ENCODE measurements around the gene APCDD1. TPM values are rescaled to one million over a fixed set of nuclear protein-coding genes. Genes with fewer than 3 reads are reported as not detected.
"Not testable (repeated sequence)": the region's sequence is repeated elsewhere in the genome, so short reads cannot be mapped to it uniquely, and the experiment has no call there.

The APCDD1 gene
- total and polyA plus RNA-seq, 2 of the 13 experiments (the other 11 are each of a cell fraction or from before 2014, with no cell fraction given): 2.1 to 8.6 TPM

DNA sequence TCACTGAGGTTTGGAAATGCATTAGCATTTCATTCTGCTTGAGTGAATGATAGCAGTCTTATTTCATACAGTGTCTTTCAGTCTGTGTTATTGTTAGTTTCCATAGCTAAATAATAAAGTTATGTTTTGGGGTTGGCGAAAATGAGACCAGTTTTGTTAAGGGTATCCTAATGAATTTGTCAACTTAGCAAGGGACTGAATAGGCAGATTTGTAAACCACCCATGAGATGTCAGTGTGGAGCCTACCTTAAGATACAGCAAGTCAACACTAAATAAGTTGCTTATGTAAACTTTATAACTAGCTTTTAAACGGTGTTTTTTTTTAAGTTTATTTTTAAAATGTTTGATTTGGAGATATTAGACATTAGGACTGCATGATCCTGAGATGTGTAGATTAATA, 83.3 kb downstream of the APCDD1 start:
- ATAC-seq: no peak
- DNase-seq (ENCODE audit: low spot score): no peak
- BruUV-seq (replicated peaks): no TSS peak
- no peaks in the 10 kb centered on the region for H3K27me3 ChIP-seq (ENCODE audit: control insufficient read depth in 1 of 2, insufficient read depth in 2 of 2, low read length in 2 of 2)
- H2AFZ ChIP-seq (ENCODE audit: low read length): no peak overlapping the region
- H3K27ac ChIP-seq (ENCODE audit: extremely low read length, insufficient read depth, low read length): no peak overlapping the region
- no peak for TF ChIP-seq NR2F1 (CRISPR knock-in tag; IDR thresholded peaks at IDR 0.05)
- no peak for TF ChIP-seq TOE1 (CRISPR knock-in tag; IDR thresholded peaks at IDR 0.05)
- H3K9ac ChIP-seq (ENCODE audit: insufficient read depth, low read depth, low read length): no peak overlapping the region
- 93% methylated on average over 2 of the region's 2 CpGs for WGBS (ENCODE audit: low lambda C conversion rate)
- POLR2A ChIA-PET: no interaction called here
- H3K4me3 ChIP-seq (replicated peaks in 1 of 3; ENCODE audit: insufficient read depth in 1 of 3, low read depth in 2 of 3, low read length in 3 of 3): no peak overlapping the region
- no peak for FAIRE-seq
- in situ Hi-C loops (cut with HindIII; ENCODE audit: extremely low pct_ligation_motif_present, low pct_unique_long_range_greater_than_20kb): no loop called here
- peaks cover 7 to 41% of the 10 kb centered on the region in 2 experiments for H3K36me3 ChIP-seq (replicated peaks in 1 of 2; ENCODE audit: control insufficient read depth in 1 of 2, insufficient read depth in 2 of 2, low read length in 2 of 2)
- intact Hi-C loops (cut with micrococcal nuclease; ENCODE audit: unreplicated experiment): no loop called here
- H3K4me2 ChIP-seq (ENCODE audit: low read depth, low read length): no peak overlapping the region
- CTCF ChIA-PET (ENCODE audit: low intra/inter-chr PET ratio, low total read pairs): no interaction called here
- no peaks in the 10 kb centered on the region; the same call in 1 of the 2 replicates for H4K20me1 ChIP-seq (ENCODE audit: insufficient read depth, low read length)
- no peaks in the 10 kb centered on the region for H3K4me1 ChIP-seq (ENCODE audit: insufficient read depth, low read length)
- H3K9me3 ChIP-seq (ENCODE audit: low read length): no peaks in the 10 kb centered on the region
- H3K79me2 ChIP-seq (ENCODE audit: insufficient read depth, low read length): no peaks in the 10 kb centered on the region

DNA sequence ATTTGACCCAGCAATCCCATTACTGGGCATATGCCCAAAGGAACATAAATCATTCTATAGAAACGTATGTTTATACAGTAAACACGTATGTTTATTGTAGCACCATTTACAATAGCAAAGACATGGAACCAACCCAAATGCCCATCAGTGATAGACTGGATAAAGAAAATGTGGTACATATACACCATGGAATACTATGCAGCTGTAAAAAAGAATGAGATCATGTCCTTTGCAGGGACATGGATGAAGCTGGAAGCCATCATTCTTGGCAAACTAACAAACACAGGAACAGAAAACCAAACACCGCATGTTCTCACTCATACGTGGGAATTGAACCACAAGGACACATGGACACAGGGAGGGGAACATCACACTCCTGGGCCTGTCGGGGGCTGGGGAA, 84.7 kb downstream of the APCDD1 start:
- H3K27me3 ChIP-seq (ENCODE audit: control insufficient read depth in 1 of 2, insufficient read depth in 2 of 2, low read length in 2 of 2); H3K9me3 ChIP-seq (ENCODE audit: low read length); H3K4me1 ChIP-seq (ENCODE audit: insufficient read depth, low read length); in situ Hi-C loops (cut with HindIII; ENCODE audit: extremely low pct_ligation_motif_present, low pct_unique_long_range_greater_than_20kb); POLR2A ChIA-PET; FAIRE-seq; ATAC-seq; H3K79me2 ChIP-seq (ENCODE audit: insufficient read depth, low read length); H3K4me2 ChIP-seq (ENCODE audit: low read depth, low read length); H3K27ac ChIP-seq (ENCODE audit: extremely low read length, insufficient read depth, low read length); CTCF ChIA-PET (ENCODE audit: low intra/inter-chr PET ratio, low total read pairs); BruUV-seq (replicated peaks); H4K20me1 ChIP-seq (ENCODE audit: insufficient read depth, low read length); intact Hi-C loops (cut with micrococcal nuclease; ENCODE audit: unreplicated experiment); H2AFZ ChIP-seq (ENCODE audit: low read length); H3K4me3 ChIP-seq (replicated peaks in 1 of 3; ENCODE audit: insufficient read depth in 1 of 3, low read depth in 2 of 3, low read length in 3 of 3); H3K9ac ChIP-seq (ENCODE audit: insufficient read depth, low read depth, low read length); DNase-seq (ENCODE audit: low spot score): not testable (repeated sequence)
- H3K36me3 ChIP-seq (replicated peaks in 1 of 2; ENCODE audit: control insufficient read depth in 1 of 2, insufficient read depth in 2 of 2, low read length in 2 of 2): peaks cover 7 to 41% of the 10 kb centered on the region in 2 experiments
- 95% methylated on average over 5 of the region's 5 CpGs for WGBS (ENCODE audit: low lambda C conversion rate)

Other genes starting within 250 kb of the APCDD1 start
- 34.4 and 46.0 TPM in 2 replicates for gene NAPG, start 71.4 kb downstream of the APCDD1 start, total RNA-seq (2016; rRNA removed; fragmentation: Illumina TruSeq; extraction: Trizol)
- 17.0 and 19.8 TPM in 2 replicates for gene NAPG, start 71.4 kb downstream of the APCDD1 start, polyA plus RNA-seq (2011; rRNA removed)

All from HepG2 (cell line).